Pancreas (tissue), 10 donors: Measurements from ENCODE around the gene KAT6B. TPM values are rescaled to one million over a fixed set of nuclear protein-coding genes. Genes with fewer than 3 reads are reported as not detected.
A peak's percentile ranks its signal among the peaks of the same experiment; 100 is the strongest.

Experiments used
- ATAC-seq, 4 donors: fragments of 200-7000 bp; cut with Tn5 transposase; one replicate each; pipeline versions ENCODE4 v1.8.0 to v1.9.1; 2020; ENCODE audit warnings: mild to moderate bottlenecking in 4 of 4, moderate library complexity in 4 of 4
- DNase-seq, 6 donors: peaks; one replicate each; pipeline ENCODE4 v3.0.0-alpha.2; 2020
- FAIRE-seq: peaks from 2 replicates; lab custom pipeline; 2012; peaks lifted over from hg19 to GRCh38; lab: Jason Lieb, UNC
- H3K27ac ChIP-seq, 4 donors: fragments of 200-600 bp; sonication (generic); 1 replicate in 3 of 4; 2 replicates in 1 of 4; pipeline versions ENCODE4 v1.5.0 to v1.8.0; 2020
- H3K27me3 ChIP-seq, 4 donors: fragments of 200-600 bp; one replicate each; pipeline ENCODE4 v1.8.0; 2021
- H3K36me3 ChIP-seq, 3 donors: fragments of 200-600 bp; sonication (generic) in 1 of 3; one replicate each; pipeline versions ENCODE4 v1.5.0 to v1.8.0; 2020 to 2021
- H3K4me1 ChIP-seq, 3 donors: fragments of 200-600 bp; one replicate each; pipeline ENCODE4 v1.8.0; 2021
- H3K4me3 ChIP-seq, 4 donors: fragments of 200-600 bp; sonication (generic) in 2 of 4; one replicate each; pipeline versions ENCODE4 v1.5.0 to v1.8.0; 2020 to 2021
- H3K9me3 ChIP-seq, 4 donors: fragments of 200-600 bp; one replicate each; pipeline ENCODE4 v1.8.0; 2021
- CTCF ChIP-seq, 4 donors: fragments of 200-600 bp; sonication (generic) in 3 of 4; IDR thresholded peaks; one replicate each; pipeline versions ENCODE4 v1.5.0 to v1.8.0; 2021; ENCODE audit warnings: antibody characterized with exemption in 4 of 4
- WGBS, 2 donors: extraction: QIAGEN DNeasy Blood & Tissue Kit; methylation state at CpG; one replicate each; pipeline ENCODE4 v1.1.7; 2013; 5-methylcytosine and 5-hydroxymethylcytosine counted together
- intact Hi-C, 3 donors: fragments of 100-400 bp; cut with DNase I; formaldehyde crosslinking; loops; one replicate each; pipeline versions ENCODE4 v1.11.1 to v1.14.2; 2022
- polyA plus RNA-seq, 2 donors: library from polyadenylated mRNA; stranded (reverse); fragments of 200-250 nt; gene quantifications; one replicate each; pipeline ENCODE4 v1.2.3, GENCODE V29; 2013
- total RNA-seq, 6 donors: library from RNA; stranded (reverse); fragmentation: NEBNext Ultra II Directional in 4 of 6; extraction: Animal tissue kit (Norgen Biotek cat#: 25700) in 4 of 6; gene quantifications; one replicate each; pipeline versions ENCODE4 v1.2.1 to v1.2.4, GENCODE V29; 2021 to 2023
- donor health status: healthy with polysubstance abuse.
- donor health status: DM: no; HTN: no; CAD: no; lungs with moderate emphysema.
- donor health status: DM: no; HTN: no; CAD: no.
- donor health status: control.
- donor health status: control.
- donor health status: Bipolar disorder and iron deficiency.
- donor health status: DM: yes; HTN: yes; CAD: no.
- donor health status: DM: no; HTN: no; CAD: no.
- donor health status: DM: no; HTN: no; CAD: no.
- donor health status: DM: yes; HTN: yes; CAD: no.

The KAT6B gene
- total and polyA plus RNA-seq, 8 donors: 7.6 to 28.6 (median 18.1) TPM

- no peak for FAIRE-seq
- no peak for ATAC-seq
- WGBS, 2 donors: 95 to 100% methylated on average over 1 of the region's 1 CpG
- no peaks in the 10 kb centered on the region for H3K36me3 ChIP-seq
- peaks cover 0 to 5% (median 4%) of the 10 kb centered on the region in 3 donors for H3K4me1 ChIP-seq
- no peaks in the 10 kb centered on the region for H3K9me3 ChIP-seq
- no peaks in the 10 kb centered on the region for H3K27me3 ChIP-seq
- no peak overlapping the region for H3K4me3 ChIP-seq
- intact Hi-C loops: no loop called here
- no peak overlapping the region for H3K27ac ChIP-seq
- DNase-seq: no peak
- TF ChIP-seq CTCF (IDR thresholded peaks at IDR 0.05): no peak
Observed at GRCh38 chr10:74883428-74883827, 57.0 kb downstream of the KAT6B start.

DNA sequence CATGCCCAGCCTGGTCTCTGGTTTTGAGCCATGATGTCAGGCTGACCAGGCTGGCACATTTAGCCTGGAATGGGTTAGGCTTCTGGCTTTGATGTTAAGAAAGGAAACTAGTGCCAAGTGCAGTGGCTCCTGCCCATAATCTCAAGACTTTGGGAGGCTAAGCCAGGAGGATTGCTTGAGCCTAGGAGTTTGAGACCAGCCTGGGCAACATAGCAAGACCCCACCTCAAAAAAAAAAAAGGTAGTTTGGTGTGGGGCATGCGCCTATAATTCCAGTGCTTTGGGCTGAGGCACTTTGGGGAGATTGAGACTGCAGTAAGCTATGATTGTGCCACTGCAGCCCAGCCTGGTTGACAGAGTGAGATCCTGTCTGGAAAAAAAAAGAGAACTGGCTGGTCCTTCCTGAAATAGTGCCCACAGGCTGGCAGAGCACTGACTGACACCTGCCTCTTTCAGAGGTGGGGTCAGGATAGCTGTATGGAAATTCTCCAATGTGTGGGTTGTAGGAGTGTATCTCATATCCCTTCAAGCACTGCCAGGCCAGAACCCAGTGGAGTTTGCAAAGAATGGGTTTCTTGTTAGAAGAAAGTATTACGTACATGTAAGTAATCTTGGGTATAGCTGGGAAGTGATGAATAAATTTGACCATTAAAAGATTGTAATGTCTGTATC lies 61.3 kb downstream of the KAT6B start:
- ATAC-seq (no peak), DNase-seq (no peak), FAIRE-seq (no peak)
- H3K27me3 ChIP-seq: no peaks in the 10 kb centered on the region
- H3K4me3 ChIP-seq: no peak overlapping the region
- intact Hi-C loops: no loop called here
- H3K4me1 ChIP-seq: peaks cover 7 to 25% (median 19%) of the 10 kb centered on the region in 3 donors
- H3K27ac ChIP-seq: peak overlapping the region in 1 of 4 donors; percentile 3
- no peaks in the 10 kb centered on the region for H3K36me3 ChIP-seq
- WGBS, 2 donors: 86 to 88% methylated on average over 2 of the region's 2 CpGs
- no peak for TF ChIP-seq CTCF (IDR thresholded peaks at IDR 0.05)
- H3K9me3 ChIP-seq: no peaks in the 10 kb centered on the region

GRCh38 chr10:74888962-74889661 lies 62.7 kb downstream of the KAT6B start:
- no peak for TF ChIP-seq CTCF (IDR thresholded peaks at IDR 0.05)
- H3K36me3 ChIP-seq: no peaks in the 10 kb centered on the region
- DNase-seq: peak in 2 of 6 donors; percentile 22 to 48
- peak; percentile 38 to 73 (median 71) for ATAC-seq
- peaks cover 7 to 25% (median 19%) of the 10 kb centered on the region in 3 donors for H3K4me1 ChIP-seq
- FAIRE-seq: no peak
- no peaks in the 10 kb centered on the region for H3K9me3 ChIP-seq
- 66 to 74% methylated on average over 6 of the region's 6 CpGs for WGBS, 2 donors
- H3K27me3 ChIP-seq: no peaks in the 10 kb centered on the region
- peak overlapping the region in 2 of 4 donors; percentile 3 to 73 for H3K27ac ChIP-seq
- no peak overlapping the region for H3K4me3 ChIP-seq
- intact Hi-C loops: no loop called here

- H3K9me3 ChIP-seq: no peaks in the 10 kb centered on the region
- FAIRE-seq (no peak), DNase-seq (no peak), ATAC-seq (peak in 3 of 4 donors; percentile 6 to 16 (median 15))
- intact Hi-C loops: no loop called here
- no peaks in the 10 kb centered on the region for H3K27me3 ChIP-seq
- H3K4me3 ChIP-seq: no peak overlapping the region
- peaks cover 7 to 25% (median 19%) of the 10 kb centered on the region in 3 donors for H3K4me1 ChIP-seq
- TF ChIP-seq CTCF (IDR thresholded peaks at IDR 0.05): no peak
- no peaks in the 10 kb centered on the region for H3K36me3 ChIP-seq
- peak overlapping the region in 2 of 4 donors; percentile 3 to 73 for H3K27ac ChIP-seq
Observed at GRCh38 chr10:74889662-74889998, 63.2 kb downstream of the KAT6B start.

- WGBS, 2 donors: 41 to 45% methylated on average over 7 of the region's 7 CpGs
- ATAC-seq: peak; percentile 52 to 74 (median 68)
- peak overlapping the region in 2 of 4 donors; percentile 58 to 73 for H3K27ac ChIP-seq
Observed at GRCh38 chr10:74890460-74890859, 64.1 kb downstream of the KAT6B start.

More at GRCh38 chr10:74890460-74890859, 64.1 kb downstream of the KAT6B start:
- H3K9me3 ChIP-seq: no peaks in the 10 kb centered on the region
- FAIRE-seq: no peak
- no peak for TF ChIP-seq CTCF (IDR thresholded peaks at IDR 0.05)
- no peak overlapping the region for H3K4me3 ChIP-seq
- H3K36me3 ChIP-seq: no peaks in the 10 kb centered on the region
- no peaks in the 10 kb centered on the region for H3K27me3 ChIP-seq
- DNase-seq: no peak
- intact Hi-C loops: no loop called here
- H3K4me1 ChIP-seq: peaks cover 7 to 25% (median 19%) of the 10 kb centered on the region in 3 donors
